D721Med (cell line): ENCODE measurements around the gene NCKAP1.
"Not testable (repeated sequence)": the region's sequence is repeated elsewhere in the genome, so short reads cannot be mapped to it uniquely, and the experiment has no call there.

Experiments used
- DNase-seq: peaks from one replicate; pipeline ENCODE4 v3.0.0; 2011; ENCODE audit warnings: low spot score; ENCODE audit not compliant: insufficient read length
- FAIRE-seq: peaks from 2 replicates; lab custom pipeline; 2011; peaks lifted over from hg19 to GRCh38; lab: Jason Lieb, UNC
- CTCF ChIP-seq: IDR thresholded peaks from 2 replicates; pipeline ENCODE4 v1.5.1; 2012; ENCODE audit warnings: mild to moderate bottlenecking, control low read depth; ENCODE audit not compliant: insufficient read depth; ENCODE audit errors: missing control alignments

NCKAP1 gene

DNA sequence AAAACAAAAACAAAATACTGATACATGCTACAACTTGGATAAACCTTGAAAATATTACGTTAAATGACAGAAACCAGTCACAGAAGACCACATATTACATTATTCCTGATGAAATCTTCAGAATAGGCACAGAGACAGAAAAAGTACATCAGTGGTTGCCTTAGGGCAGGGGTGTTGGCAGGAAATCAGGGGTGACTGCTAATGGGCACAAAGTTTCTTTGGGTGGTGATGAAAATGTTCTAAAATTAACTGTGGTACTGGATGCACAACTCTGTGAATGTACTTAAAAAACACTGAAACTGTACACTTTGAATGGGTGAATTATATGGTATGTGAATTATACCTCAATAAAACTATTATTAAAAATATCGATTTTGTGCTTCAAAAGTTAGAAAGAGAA, 16.6 kb downstream of the NCKAP1 start:
- no peak for TF ChIP-seq CTCF
- FAIRE-seq, result no peak
- no peak for DNase-seq

- no peak for FAIRE-seq
- TF ChIP-seq CTCF, result no peak
These were observed 18.4 kb downstream of the NCKAP1 start for GRCh38 chr2:183019718-183020442.

DNA sequence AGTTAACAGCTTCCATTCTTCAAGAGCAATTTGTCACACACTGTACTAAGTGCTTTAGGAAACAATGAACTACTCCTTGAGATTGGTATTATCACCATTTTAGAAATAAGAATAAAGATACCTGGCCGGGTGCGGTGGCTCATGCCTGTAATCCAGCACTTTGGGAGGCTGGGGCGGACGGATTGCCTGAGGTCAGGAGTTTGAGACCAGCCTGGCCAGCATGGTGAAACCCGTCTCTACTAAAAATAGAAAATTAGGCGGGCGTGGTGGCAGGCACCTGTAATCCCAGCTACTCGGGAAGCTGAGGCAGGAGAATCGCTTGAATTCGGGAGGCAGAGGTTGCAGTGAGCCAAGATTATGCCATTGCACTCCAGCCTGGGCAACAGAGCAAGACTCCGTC, 20.4 kb downstream of the NCKAP1 start:
- not testable (repeated sequence) for DNase-seq

More at GRCh38 chr2:183019718-183020442, 18.4 kb downstream of the NCKAP1 start:
- no peak for DNase-seq

DNA sequence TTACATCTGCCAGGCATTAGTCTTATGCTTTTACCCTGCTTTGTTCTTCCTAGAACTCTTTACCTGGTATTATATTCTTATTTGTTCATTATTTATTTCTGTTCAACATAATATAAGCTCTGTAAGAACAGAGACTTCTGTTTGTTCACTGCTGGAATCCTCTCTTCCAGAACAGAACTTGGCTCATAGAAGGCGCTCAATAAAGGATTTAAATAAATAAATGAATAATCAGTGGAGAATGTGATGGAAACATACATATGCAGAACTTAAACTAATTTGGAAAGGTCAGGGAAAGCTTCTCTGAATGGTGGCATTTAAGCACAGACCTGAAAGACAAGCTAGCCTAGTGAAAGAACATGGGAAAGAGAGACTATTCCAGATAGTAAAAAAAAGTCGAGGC, 24.3 kb downstream of the NCKAP1 start:
- DNase-seq (no peak), FAIRE-seq (no peak)
- TF ChIP-seq CTCF, result no peak

More for the DNA sequence above, 20.4 kb downstream of the NCKAP1 start:
- not testable (repeated sequence) for FAIRE-seq

DNA sequence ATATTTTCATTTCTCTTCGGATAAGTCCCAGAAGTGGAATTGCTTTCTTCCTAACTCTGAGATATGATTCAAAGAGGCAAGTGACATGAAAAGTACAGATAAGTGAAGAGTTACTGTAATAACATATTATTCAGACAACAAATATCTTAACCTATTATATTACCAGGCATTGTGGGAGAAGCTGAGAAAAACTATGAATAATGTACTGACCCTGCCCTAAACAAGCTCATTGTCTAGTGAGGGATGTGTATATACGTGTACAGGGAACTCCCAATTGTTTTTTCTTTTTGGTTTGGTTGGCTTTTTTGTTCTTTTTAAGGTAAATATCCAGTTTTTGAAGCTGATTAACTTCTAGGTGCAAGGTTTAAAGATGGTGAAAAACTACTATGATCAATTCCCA, 26.5 kb downstream of the NCKAP1 start:
- FAIRE-seq (no peak), DNase-seq (no peak)
- TF ChIP-seq CTCF, result no peak

DNA sequence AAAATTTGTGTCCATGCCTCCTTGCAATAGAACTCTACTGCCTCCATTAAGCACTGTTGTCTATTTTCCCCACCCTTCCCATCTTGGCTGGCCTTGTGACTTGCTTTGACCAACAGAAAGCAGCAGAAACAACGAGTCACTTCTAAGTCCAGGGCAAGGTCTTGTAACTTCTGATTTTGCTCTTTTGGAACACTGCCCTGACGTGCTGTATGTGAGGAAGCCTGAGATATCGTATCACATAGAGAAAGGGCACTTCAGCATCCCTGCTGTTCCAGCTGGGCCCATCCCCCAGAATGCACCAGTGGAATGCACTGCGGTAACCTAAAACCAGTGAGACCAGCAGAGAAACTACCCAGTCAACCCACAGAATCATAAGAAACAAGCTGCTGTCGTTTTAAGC, 28.1 kb downstream of the NCKAP1 start:
- no peak for FAIRE-seq
- no peak for DNase-seq

GRCh38 chr2:183009249-183009899, 28.9 kb downstream of the NCKAP1 start:
- DNase-seq, result no peak
- no peak for TF ChIP-seq CTCF
- no peak for FAIRE-seq

More for the DNA sequence above, 28.1 kb downstream of the NCKAP1 start:
- TF ChIP-seq CTCF, result no peak
